Loucy (cell line): ENCODE measurements around the gene THEM5.

Experiments
- EZH2phosphoT487 ChIP-seq: fragments of 200-600 bp; IDR thresholded peaks from 2 replicates; pipeline ENCODE4 v1.6.1; 2018; ENCODE audit warnings: antibody characterized with exemption, mild to moderate bottlenecking, moderate library complexity, borderline replicate concordance
- TF ChIP-seq, protein P1 (sequence below): fragments of 200-600 bp; sonication (generic); conservative IDR thresholded peaks from 2 replicates; pipeline ENCODE4 v1.5.1; 2014; ENCODE audit warnings: mild to moderate bottlenecking, antibody characterized with exemption, low read length

DNA sequence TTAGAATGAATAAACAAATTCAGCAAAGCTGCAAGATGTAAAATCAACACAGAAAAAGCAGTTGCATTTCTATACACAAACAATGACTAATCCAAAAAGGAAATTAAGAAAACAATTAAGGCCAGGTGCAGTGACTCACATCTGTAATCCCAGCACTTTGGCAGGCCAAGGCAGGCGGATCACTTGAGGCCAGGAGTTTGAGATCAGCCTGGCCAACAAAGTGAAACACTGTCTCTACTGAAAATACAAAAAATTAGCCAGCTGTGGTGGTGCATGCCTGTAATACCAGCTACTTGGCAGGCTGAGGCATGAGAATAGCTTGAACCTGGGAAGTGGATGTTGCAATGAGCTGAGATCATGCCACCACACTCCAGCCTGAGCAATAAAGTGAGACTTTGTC is 33.5 kb upstream of the THEM5 start:
- TF ChIP-seq EZH2phosphoT487: no peak
- TF ChIP-seq, protein P1, sequence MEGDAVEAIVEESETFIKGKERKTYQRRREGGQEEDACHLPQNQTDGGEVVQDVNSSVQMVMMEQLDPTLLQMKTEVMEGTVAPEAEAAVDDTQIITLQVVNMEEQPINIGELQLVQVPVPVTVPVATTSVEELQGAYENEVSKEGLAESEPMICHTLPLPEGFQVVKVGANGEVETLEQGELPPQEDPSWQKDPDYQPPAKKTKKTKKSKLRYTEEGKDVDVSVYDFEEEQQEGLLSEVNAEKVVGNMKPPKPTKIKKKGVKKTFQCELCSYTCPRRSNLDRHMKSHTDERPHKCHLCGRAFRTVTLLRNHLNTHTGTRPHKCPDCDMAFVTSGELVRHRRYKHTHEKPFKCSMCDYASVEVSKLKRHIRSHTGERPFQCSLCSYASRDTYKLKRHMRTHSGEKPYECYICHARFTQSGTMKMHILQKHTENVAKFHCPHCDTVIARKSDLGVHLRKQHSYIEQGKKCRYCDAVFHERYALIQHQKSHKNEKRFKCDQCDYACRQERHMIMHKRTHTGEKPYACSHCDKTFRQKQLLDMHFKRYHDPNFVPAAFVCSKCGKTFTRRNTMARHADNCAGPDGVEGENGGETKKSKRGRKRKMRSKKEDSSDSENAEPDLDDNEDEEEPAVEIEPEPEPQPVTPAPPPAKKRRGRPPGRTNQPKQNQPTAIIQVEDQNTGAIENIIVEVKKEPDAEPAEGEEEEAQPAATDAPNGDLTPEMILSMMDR: no peak
